GM19324 (cell line): ENCODE measurements around the gene CDH6.

ENCODE experiments used
- ATAC-seq: cut with Tn5 transposase; IDR thresholded peaks from one replicate; pipeline ENCODE4 v1.9.1; 2021; ENCODE audit warnings: mild to moderate bottlenecking, moderate library complexity; ENCODE audit not compliant: unreplicated experiment, low FRiP score

Gene CDH6

DNA sequence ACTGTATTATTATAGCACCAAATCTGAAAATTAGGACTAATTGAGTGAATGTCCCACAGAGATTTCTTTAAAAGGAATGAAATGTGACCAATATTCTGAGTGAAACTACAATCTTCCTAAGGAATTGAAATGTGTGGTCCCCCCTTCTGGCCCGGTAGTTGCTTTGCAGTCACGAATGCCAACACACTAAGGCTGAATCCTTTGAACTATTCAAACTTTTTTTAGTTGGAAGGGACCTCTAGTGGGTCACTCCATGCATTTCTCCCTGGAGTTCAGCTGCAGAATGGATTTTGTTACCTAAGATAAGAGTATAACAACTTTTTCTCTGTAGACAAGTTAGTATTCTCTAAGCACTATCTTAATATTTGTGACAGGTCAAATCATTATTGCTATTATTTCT is 2.8 kb downstream of the CDH6 start:
- no peak for ATAC-seq

DNA sequence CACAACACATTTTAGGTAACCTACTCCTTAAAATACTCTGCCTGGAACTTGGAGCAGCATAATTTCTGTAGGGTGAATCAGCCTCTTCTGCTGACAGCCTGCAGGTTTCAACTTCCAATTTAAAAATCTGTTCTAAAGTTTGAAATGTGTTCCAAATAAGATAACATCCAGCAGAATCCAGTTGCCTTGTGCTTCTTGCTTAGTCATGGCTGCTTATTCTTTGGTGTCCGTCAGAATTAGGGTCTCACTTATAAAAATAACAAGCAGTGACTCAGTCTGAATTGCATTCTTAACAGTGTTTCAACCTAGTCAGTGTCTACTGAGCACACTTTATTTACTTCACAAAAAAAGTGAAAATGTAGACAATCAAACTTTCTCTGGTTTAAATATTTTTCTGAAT is 3.7 kb downstream of the CDH6 start:
- no peak for ATAC-seq

DNA sequence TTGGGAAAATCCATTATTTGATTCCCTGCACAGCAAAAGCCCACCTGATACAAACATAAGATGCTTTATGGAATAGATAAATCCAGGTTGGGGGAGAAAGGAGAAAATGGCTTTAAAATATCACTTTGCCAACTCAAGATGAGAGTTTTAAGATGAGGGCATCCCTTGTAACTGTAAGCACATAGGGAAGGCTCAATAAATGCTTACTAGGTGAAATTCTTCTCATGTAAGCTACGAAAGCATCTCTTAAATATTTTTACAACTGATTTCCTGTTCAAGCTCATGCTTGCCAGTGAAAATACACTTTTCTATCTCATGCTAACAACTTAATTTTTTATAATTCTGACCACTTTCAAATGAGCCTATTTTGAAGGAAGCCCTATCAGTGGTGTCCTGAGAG is 11.5 kb downstream of the CDH6 start:
- ATAC-seq: no peak

DNA sequence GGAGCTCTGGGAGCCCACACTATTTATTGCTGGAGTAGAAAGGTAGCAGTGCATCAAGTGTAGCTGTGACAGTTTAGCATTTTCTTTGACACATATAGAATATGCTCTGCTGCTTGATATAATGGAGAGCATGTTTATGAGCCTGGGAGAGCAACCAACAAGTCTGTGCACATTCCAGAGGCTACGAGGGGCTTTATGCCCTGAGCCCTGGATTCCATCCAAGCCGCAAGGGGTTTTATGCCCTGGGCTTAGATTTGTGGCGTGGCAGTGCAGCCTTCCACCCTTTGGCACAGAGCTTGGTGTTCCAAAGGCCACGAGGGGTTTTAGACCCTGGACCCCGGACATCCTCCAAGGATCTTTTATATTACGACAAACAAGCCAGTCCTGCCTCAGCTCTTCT is 14.6 kb downstream of the CDH6 start:
- no peak for ATAC-seq

DNA sequence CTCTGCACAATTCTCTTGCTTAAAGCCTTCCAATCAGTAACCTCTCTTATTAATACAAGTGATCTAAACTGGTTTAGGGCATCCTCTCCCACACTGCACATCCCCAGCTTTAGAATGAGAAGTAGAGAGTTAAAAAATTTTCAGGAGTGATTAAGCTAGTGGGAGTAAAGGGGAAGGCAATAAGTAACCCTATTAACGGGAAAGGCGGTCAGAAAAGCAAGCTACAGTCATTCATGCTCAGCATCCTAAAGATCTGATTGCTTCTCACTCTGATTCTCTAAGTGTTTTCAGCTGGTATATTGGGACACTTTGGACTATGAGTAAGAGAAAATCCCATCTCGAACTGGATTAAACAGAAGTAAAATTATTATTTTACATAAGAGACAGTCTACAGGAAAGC is 15.8 kb downstream of the CDH6 start:
- ATAC-seq: no peak

DNA sequence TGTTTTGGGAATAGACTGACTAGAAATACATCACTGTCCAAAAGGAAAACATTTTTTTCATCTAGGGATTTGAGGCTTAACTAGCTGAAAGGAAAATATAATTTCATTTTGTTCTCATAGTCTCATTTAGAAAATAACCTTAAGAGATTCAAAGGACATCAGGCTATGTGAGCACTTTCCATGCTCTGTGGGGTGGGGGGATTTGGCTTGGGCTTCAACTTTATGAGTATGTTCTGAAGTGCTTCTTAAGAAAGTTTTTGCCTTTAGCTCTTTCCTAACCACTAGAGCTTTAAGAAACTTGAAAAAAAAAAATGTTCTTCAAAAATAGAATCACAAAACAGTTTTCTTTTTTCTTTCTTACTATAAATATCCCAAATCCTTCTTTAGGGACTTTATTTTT is 17.6 kb downstream of the CDH6 start:
- no peak for ATAC-seq

DNA sequence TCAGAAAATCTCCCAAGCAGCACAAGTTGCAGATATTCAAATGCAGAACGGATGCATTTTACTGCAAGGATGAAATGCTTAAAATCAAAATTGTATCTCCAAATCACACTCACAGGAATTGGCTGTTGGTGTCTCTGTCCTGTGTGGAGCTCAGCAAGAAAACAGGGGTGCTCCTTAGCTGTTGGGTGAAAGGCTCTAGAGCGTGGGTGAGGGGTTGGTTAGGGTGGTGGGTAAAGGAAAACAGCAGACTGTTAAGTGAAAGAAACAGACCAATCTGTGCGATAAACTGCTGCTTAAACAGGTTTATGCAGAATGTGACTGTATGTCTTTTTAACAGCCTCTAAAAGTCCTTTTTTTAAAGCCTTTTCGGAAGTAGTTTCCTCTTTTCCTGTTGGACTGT is 19.8 kb downstream of the CDH6 start:
- no peak for ATAC-seq

DNA sequence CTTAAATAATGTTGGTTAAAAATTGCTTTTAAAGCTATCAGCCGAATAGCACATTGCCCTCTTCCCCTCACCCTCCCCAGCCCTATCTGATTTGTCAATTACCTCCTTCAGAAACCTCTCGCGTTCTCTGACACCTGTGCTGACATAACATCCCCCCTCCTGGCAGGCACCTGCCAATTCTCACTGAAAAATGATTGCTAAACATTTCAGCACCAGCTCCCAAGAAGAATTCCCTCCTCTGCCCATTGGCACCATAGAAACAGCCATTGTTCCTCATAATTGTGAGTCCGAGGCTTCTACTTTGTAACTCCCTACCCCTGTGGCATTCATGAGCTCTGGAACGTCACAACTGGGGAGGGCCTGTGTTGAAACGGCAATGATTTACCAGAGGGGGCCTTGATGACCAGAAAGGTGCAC is 20.2 kb downstream of the CDH6 start:
- no peak for ATAC-seq

DNA sequence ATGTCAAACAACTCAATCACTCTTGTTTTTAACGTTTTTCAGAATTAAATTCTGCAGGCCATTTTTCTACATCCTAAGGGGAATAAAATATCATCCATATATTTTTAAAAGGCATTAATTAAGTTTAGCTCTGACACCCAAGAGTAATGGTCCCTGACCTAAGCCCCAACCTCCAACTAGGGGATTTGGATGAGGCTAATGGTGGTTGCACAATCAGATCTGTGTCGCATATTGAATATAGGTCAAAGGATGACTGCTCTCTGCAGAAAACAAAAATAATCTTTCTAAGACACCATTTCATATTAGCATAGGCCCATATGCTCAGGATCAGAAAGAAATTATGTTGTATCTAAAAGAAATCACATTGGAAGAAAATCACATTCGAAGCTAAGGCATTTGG is 20.7 kb downstream of the CDH6 start:
- ATAC-seq: no peak

DNA sequence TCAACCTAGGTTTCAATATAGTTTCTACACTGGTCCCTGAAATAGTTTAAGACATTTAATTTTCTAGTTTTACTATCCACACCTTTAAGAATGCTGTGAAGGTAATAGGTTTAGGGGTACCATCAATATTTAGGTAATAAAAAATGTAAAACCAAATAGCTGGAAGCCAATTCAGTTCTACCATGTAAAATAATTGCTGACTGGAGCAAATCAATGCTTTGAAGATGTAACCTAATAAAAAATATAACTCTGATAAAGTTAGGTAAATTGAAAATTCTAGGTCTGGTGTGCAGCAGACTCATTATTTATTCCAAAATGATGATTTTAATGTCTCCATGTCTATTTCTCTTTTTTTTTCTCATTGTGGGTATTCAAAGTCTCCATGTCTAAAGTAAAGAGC is 21.8 kb downstream of the CDH6 start:
- ATAC-seq: no peak

DNA sequence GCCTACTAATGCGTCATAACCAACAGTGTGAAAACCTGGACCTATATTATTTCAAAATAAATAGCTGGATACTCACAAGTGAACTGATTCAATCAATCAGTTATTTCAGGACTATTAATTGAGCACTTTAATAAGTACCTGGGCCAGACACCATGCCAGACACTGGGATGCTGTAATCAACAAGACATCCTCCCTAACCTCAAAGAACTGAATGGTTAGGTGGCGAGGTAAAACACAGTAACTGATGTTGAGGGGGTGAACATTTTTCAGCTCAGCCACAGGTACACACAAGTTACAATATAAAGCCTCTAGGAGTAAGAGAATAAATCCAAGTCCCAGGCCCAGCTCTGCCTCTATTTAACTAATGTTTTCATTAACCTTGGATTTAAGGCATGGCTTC is 24.0 kb downstream of the CDH6 start:
- no peak for ATAC-seq

DNA sequence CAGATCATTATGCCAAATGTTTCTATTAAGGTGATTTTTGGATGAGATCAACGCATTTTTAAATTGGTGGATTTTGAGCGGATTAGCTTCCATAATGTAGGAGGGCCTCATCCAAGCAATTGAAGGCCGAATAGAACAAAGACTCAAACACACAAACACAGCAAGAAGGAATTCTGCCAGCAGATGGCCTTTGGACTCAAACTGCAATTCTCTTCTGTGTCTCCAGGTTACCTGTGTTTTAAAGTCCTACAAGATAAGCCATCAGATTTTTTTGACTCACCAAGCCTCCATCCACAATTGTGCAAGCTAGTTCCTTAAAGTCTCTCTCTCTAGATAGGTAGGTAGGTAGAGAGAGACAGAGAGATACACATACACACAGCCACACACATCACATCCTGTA is 25.5 kb downstream of the CDH6 start:
- no peak for ATAC-seq

DNA sequence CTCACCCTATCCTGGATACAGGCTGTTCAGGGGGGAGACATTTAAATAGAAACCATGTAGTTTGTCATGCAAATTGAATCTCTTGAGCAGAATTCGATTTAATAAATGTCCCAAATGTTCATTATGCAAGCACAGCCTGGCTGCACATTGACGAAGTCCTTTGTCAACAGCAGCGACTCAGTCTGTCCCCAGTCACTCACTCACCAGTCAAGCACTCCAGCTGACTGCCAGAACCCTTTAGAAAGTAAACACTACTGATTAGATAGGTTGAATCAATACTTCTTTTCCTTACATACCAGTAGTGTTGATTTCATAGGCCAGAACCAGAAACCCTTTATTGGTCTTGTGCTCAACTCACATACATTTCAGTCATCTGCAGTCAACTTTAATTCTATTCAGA is 27.5 kb downstream of the CDH6 start:
- no peak for ATAC-seq

DNA sequence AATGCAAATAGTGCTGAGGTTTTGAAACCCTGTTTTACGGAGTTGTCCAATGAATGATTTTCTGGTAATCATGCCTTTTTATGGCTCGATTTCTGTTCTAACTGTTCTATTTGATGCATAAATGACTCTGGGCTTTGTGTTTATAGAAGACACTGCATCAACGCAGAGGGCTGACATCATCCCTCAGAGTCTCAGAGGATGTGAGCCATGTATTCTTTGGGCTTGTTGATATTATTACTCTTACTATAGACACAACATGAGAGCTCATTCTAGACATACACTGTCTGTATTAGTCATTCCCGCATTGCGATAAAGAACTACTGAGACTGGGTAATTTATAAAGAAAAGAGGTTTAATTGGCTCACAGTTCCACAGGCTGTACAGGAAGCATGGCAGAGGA is 31.6 kb downstream of the CDH6 start:
- no peak for ATAC-seq

DNA sequence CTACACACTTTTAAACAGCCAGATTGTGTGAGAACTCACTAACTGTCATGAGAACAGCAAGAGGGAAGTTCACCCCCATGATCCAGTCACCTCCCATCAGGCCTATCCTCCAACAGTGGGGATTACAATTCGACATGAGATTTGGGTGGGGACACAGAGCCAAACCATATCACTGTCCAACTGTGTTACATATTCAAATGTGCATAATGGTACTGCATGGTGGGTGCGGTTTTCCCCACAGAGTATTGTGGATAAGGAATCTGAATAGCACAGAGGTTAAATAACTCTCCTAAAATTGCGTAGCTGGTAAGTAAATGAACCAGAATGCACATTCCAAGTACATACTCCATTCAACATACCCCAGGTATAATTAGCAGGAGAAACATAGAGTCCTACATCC is 32.1 kb downstream of the CDH6 start:
- no peak for ATAC-seq

DNA sequence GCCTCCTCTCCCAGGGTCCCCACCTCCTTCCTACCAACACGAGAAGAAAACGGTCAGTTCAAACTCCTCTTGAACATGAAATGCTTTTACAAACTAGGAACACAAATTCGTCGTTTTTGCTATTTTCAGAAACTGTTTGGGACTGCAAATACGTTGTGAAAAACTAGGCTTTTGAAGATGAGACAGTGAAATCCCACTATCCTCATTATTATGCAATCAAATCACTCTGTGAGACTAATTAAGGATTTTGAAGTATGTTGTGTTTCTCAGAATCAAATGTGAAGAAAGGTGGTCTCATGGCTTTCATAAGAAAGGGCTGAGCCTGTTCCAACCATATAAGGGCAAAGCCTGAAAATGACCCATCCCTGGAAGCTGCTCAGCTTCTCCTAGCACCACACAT is 33.2 kb downstream of the CDH6 start:
- ATAC-seq: no peak

DNA sequence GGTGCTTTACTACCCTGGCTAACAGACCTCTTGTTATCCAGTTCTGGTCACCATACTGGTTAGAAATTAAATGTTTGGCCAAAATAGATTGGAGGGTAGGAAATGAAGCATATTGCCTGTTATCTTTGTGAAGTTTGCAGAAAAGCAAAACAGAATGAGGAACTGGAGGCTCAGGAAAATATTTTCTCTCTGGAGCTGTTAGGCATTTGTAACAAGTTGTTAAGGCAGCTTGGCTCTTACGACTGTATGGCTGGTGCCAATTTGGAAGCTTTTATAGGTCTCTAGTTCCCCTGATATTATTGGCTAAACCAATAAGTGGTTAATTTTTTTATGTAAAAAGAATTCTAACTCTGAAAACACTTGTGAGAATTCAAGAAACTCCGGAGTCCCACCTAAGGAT is 35.8 kb downstream of the CDH6 start:
- ATAC-seq: no peak

DNA sequence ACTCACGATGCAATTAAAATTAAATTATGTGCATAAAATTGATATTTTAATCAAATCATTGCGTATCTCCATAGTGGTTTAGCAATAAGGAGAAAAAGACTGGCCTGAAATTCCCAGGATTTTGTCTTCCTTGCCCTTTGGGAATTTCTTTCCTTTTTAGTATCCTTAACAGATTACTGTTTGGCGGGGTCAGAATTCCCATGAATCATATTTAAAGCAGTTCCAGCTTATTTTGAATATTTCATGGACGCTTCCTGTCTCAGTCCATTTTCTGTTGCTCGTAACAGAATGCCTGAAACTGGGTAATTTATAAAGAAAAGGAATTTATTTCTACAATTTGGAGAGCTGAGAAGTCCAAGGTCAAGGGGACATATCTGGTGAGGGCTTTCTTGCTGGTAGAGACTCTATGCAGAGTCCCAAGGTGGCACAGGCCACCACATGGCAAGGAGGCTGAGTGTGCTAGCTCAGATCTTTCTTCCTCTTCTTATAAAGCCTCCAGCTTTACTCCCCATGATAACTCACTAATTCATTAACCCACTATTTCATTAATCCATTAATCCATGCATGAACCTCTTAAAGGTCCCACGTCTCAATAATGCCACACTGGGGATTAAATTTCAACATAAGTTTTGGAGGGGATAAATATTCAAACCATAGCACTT is 37.8 kb downstream of the CDH6 start:
- ATAC-seq: no peak

DNA sequence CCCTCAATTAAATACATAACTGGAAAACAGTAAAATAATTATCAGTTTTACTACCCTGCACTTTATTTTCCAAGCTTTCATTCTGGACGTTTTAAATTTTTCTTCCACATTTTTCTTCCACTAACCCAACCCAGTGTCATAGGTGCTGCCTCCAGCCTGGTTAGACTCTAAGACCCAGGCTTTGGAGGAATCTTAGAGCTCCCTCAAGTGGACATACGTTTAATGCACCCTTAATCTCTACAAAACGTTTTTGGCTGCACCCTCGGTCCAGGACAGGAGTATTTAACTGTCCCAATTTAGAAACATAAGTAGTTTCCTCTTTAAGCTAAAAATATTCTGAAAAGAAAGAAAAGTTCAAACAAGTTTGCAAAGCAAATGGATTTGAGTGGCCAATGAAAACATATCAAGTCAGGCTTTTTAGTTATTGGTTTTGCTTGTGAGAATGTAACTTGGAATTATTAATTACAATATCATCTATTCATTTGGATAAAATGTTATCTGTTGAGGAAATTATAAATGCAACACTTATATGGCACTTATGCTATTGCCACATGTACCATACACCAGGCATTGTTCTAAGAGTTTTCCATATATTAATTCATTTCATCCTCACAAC is 38.9 kb downstream of the CDH6 start:
- ATAC-seq: no peak

DNA sequence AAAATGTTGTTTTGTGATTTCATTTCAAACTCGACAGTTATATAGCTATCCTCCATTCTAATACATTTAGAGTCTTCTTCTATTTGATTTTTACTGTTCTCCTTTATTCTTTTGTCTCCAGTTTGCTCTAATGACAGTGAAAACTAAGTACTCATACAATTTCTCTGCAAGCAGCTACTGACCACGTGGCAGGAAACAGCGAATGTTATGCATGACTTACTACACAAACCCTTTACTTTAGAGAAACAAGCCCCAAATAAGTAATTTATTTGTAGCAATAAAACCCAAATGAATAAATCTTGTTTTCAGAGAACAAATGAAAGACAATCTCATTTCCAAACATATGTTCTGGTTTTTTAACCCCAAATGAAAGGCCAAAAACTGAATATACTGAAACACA is 41.9 kb downstream of the CDH6 start:
- no peak for ATAC-seq

DNA sequence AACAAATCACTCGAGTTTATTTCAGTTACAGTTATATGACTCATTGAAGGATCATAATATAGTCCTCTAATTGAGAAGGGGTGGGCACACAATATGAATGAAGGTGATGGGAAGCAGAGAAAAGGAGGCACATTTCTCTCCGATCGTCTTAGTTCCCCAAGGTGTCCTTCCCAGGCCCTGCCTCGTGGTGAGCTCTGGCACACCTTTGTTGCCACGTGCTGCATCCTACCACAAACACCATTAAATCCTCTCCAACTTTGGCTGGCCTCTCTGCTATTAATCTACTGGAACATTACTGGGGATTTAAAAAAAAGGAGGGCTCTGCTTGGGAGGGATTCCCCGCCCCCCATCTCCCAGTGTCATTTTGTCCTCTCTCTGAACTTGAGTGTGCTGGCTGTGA is 42.9 kb downstream of the CDH6 start:
- ATAC-seq: no peak

DNA sequence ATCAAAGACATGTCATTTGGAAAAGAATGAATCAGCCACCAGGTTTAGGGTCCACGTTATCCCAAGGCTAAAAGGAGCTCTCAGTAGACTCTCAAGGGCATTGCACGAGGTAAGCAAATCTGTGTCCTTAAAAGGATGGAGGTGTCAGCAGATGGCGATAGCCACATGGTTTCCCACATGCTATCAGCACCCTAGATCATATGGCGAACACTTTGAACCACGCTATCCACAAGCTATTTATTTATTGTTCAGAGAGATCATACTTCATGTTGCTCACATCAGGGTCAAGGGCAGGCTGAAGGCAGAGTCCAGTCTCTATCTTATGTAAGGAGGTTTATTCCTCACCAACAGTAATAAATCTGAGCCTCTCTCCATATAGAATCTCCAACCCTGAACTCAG is 43.7 kb downstream of the CDH6 start:
- no peak for ATAC-seq

DNA sequence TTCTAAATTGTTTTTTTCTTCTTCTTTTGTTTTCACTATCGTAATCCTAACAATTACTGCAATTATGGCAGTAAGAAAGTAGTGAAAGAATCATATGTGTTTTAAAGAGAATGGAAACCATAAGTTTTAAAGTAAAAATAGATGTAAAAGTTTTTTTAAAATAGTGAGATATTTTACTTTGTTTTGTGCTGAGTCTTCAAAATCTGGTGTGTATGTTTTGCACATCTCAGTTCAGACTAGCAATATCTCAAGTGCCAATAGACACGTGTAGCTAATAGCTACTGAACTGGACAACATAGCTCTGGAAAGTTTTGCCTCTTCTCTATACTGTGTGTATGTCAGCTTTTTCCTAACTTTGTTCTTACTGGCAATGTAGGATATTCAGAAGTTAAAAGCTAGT is 45.0 kb downstream of the CDH6 start:
- ATAC-seq: no peak
